ENCODE data around the gene DCST1. TPM values are rescaled to one million over a fixed set of nuclear protein-coding genes. Genes with fewer than 3 reads are reported as not detected.

Gene DCST1
- total and polyA plus RNA-seq, 2 of the 13 experiments (the other 11 are each of a cell fraction or from before 2014, with no cell fraction given) = 0.04 TPM; not detected in 1

- TF ChIP-seq POLR2AphosphoS5 (IDR thresholded peaks at IDR 0.05; ENCODE audit: low read depth, low read length) = no peak
- no peak for TF ChIP-seq NFRKB (IDR thresholded peaks at IDR 0.05)
- no peak for TF ChIP-seq ZNF563 (CRISPR knock-in tag; IDR thresholded peaks at IDR 0.05)
- no peak for TF ChIP-seq CHCHD3 (CRISPR knock-in tag; IDR thresholded peaks at IDR 0.05)
- TF ChIP-seq ZNF747 (CRISPR knock-in tag; IDR thresholded peaks at IDR 0.05; ENCODE audit: borderline replicate concordance) = no peak
- no peak for TF ChIP-seq ZNF691 (CRISPR knock-in tag; IDR thresholded peaks at IDR 0.05; ENCODE audit: borderline replicate concordance, low read depth)
Observed at GRCh38 chr1:155034318-155035208, 939 bp downstream of the DCST1 start (continued).

GRCh38 chr1:155035936-155036335 lies 2.3 kb downstream of the DCST1 start:
- WGBS (ENCODE audit: low lambda C conversion rate) = 52% methylated on average over 2 of the region's 2 CpGs
- Histone ChIP-seq H3K9me3 (ENCODE audit: low read length) (no peaks in the 10 kb centered on the region), H3K9ac (ENCODE audit: insufficient read depth, low read depth, low read length) (no peak overlapping the region), H3K4me2 (ENCODE audit: low read depth, low read length) (no peak overlapping the region), H2AFZ (ENCODE audit: low read length) (no peak overlapping the region), H4K20me1 (ENCODE audit: insufficient read depth, low read length) (no peaks in the 10 kb centered on the region), H3K4me3 (replicated peaks in 1 of 3; ENCODE audit: insufficient read depth in 1 of 3, low read depth in 2 of 3, low read length in 3 of 3) (no peak overlapping the region), H3K27ac (ENCODE audit: extremely low read length, insufficient read depth, low read length) (no peak overlapping the region), H3K79me2 (ENCODE audit: insufficient read depth, low read length) (no peaks in the 10 kb centered on the region), H3K36me3 (replicated peaks in 1 of 2; ENCODE audit: control insufficient read depth in 1 of 2, insufficient read depth in 2 of 2, low read length in 2 of 2) (no peaks in the 10 kb centered on the region), H3K4me1 (ENCODE audit: insufficient read depth, low read length) (peaks cover 24% of the 10 kb centered on the region), H3K27me3 (ENCODE audit: control insufficient read depth in 1 of 2, insufficient read depth in 2 of 2, low read length in 2 of 2) (peaks cover 9 to 53% of the 10 kb centered on the region in 2 experiments)
- intact Hi-C loops (cut with micrococcal nuclease; ENCODE audit: unreplicated experiment) = no loop called here
- TF ChIP-seq ZNF761 (CRISPR knock-in tag; conservative IDR thresholded peaks at IDR 0.05) (no peak), IRF2 (CRISPR knock-in tag; IDR thresholded peaks at IDR 0.05) (no peak), ZNF207 (IDR thresholded peaks at IDR 0.05; ENCODE audit: borderline replicate concordance) (no peak), ZNF232 (CRISPR knock-in tag; IDR thresholded peaks at IDR 0.05; ENCODE audit: borderline replicate concordance) (no peak), KDM6A (CRISPR knock-in tag; IDR thresholded peaks at IDR 0.05; ENCODE audit: low read depth) (no peak), HES4 (CRISPR knock-in tag; IDR thresholded peaks at IDR 0.05; ENCODE audit: borderline replicate concordance) (no peak), ZNF678 (CRISPR knock-in tag; IDR thresholded peaks at IDR 0.05) (no peak), RAD51 (IDR thresholded peaks at IDR 0.05; ENCODE audit: borderline replicate concordance) (no peak), ZBTB38 (CRISPR knock-in tag; IDR thresholded peaks at IDR 0.05) (no peak), PAWR (CRISPR knock-in tag; IDR thresholded peaks at IDR 0.05; ENCODE audit: borderline replicate concordance) (no peak), NFYB (CRISPR knock-in tag; IDR thresholded peaks at IDR 0.05) (no peak), NR0B2 (CRISPR knock-in tag; IDR thresholded peaks at IDR 0.05) (no peak)
- TF ChIP-seq, protein P1, sequence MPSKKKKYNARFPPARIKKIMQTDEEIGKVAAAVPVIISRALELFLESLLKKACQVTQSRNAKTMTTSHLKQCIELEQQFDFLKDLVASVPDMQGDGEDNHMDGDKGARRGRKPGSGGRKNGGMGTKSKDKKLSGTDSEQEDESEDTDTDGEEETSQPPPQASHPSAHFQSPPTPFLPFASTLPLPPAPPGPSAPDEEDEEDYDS (CRISPR knock-in tag; IDR thresholded peaks at IDR 0.05) = no peak
- ChIA-PET CTCF (ENCODE audit: low intra/inter-chr PET ratio, low total read pairs) (no interaction called here), POLR2A (no interaction called here)
- in situ Hi-C loops (cut with HindIII; ENCODE audit: extremely low pct_ligation_motif_present, low pct_unique_long_range_greater_than_20kb) = no loop called here
- no TSS peak for BruUV-seq (replicated peaks)
- FAIRE-seq (no peak), DNase-seq (ENCODE audit: low spot score) (no peak), ATAC-seq (no peak)
